ENCODE results near the gene FOXK2.

DNA sequence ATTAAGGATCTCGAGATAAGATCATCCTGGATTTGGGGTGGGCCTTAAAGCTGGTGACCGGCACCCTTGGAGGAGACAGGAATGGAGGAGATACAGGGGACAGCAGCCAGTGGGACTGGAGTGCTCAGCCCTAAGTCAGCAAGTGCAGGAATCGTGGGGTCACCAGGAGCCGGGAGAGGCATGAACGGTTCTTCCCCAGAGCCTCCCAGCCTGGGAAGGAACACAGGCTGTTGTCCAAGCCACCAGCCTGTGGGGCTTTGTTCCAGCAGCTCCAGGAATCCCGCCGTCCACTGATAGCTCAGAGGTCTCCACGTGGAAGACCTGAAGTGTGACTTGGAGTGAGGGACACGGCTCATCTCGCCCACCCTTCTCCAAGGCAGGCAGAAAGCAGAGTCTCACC, 131.2 kb downstream of the FOXK2 start:
- TF ChIP-seq, protein P1, sequence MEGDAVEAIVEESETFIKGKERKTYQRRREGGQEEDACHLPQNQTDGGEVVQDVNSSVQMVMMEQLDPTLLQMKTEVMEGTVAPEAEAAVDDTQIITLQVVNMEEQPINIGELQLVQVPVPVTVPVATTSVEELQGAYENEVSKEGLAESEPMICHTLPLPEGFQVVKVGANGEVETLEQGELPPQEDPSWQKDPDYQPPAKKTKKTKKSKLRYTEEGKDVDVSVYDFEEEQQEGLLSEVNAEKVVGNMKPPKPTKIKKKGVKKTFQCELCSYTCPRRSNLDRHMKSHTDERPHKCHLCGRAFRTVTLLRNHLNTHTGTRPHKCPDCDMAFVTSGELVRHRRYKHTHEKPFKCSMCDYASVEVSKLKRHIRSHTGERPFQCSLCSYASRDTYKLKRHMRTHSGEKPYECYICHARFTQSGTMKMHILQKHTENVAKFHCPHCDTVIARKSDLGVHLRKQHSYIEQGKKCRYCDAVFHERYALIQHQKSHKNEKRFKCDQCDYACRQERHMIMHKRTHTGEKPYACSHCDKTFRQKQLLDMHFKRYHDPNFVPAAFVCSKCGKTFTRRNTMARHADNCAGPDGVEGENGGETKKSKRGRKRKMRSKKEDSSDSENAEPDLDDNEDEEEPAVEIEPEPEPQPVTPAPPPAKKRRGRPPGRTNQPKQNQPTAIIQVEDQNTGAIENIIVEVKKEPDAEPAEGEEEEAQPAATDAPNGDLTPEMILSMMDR (conservative IDR thresholded peaks at IDR 0.05), result no peak
- TF ChIP-seq EZH2 (IDR thresholded peaks at IDR 0.05; ENCODE audit: low read depth), result no peak

Measured in PC-9 (cell line).